Progenitor cell of endocrine pancreas (in vitro differentiated cells): ENCODE measurements around the gene SH2B3. TPM values are rescaled to one million over a fixed set of nuclear protein-coding genes. Genes with fewer than 3 reads are reported as not detected.
"Not testable (repeated sequence)": the region's sequence is repeated elsewhere in the genome, so short reads cannot be mapped to it uniquely, and the experiment has no call there.

Experiments used
- DNase-seq: peaks from one replicate; pipeline ENCODE4 v3.0.0; 2021; ENCODE audit warnings: low spot score; ENCODE audit not compliant: unreplicated experiment
- H3K27ac Mint-ChIP-seq: 2 replicates; pipeline ENCODE4 v1.8.0; 2021; ENCODE audit warnings: mild to moderate bottlenecking, moderate library complexity, mixed read lengths
- H3K27me3 Mint-ChIP-seq: 2 replicates; pipeline ENCODE4 v1.8.0; 2021; ENCODE audit warnings: mixed read lengths
- H3K36me3 Mint-ChIP-seq: 2 replicates; pipeline ENCODE4 v1.8.0; 2022; ENCODE audit warnings: mixed read lengths; ENCODE audit not compliant: insufficient read depth
- H3K4me1 Mint-ChIP-seq: 2 replicates; pipeline ENCODE4 v1.8.0; 2021; ENCODE audit warnings: low read depth, mixed read lengths
- H3K4me3 Mint-ChIP-seq: 2 replicates; pipeline ENCODE4 v1.8.0; 2021; ENCODE audit warnings: low read depth, mild to moderate bottlenecking, moderate library complexity, mixed read lengths
- H3K9me3 Mint-ChIP-seq: 2 replicates; pipeline ENCODE4 v1.8.0; 2021; ENCODE audit warnings: low read depth, mixed read lengths
- total RNA-seq: library from RNA; stranded (reverse); gene quantifications from 2 replicates; pipeline ENCODE4 v1.2.1, GENCODE V29; 2021
- TF ChIP-seq, protein P1 (sequence below): fragments of 200-600 bp; sonication (generic); IDR thresholded peaks from one replicate; pipeline ENCODE4 v1.5.0; 2021; ENCODE audit warnings: antibody characterized with exemption, mild to moderate bottlenecking; ENCODE audit not compliant: unreplicated experiment

Gene SH2B3
- total RNA-seq, 1 donor from 2014 or later = 0.72 TPM

DNA sequence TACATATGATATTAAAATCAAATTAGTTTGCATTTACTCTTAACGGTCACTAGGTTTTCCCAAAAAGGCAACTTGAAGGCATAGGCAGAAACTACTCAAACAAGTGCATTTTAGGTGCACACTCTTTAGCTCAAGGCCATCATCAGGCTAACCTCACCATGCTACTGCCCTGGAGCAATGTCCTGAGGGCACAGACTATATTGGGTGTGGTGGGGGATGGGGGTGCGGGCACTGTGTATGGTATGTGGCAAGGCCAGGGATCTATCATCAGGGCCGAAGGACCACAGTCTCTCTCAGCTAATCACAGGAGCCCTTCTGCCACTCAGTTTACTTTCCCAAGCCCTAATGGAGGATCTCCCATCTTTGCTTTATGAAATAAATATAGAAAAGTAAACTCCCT, 51.9 kb downstream of the SH2B3 start:
- no peak for DNase-seq
- peaks cover 4% of the 10 kb centered on the region for H3K4me1 Mint-ChIP-seq
- H3K9me3 Mint-ChIP-seq = no peaks in the 10 kb centered on the region
- H3K27me3 Mint-ChIP-seq = no peaks in the 10 kb centered on the region
- H3K36me3 Mint-ChIP-seq = peaks cover 15% of the 10 kb centered on the region
- TF ChIP-seq, protein P1, sequence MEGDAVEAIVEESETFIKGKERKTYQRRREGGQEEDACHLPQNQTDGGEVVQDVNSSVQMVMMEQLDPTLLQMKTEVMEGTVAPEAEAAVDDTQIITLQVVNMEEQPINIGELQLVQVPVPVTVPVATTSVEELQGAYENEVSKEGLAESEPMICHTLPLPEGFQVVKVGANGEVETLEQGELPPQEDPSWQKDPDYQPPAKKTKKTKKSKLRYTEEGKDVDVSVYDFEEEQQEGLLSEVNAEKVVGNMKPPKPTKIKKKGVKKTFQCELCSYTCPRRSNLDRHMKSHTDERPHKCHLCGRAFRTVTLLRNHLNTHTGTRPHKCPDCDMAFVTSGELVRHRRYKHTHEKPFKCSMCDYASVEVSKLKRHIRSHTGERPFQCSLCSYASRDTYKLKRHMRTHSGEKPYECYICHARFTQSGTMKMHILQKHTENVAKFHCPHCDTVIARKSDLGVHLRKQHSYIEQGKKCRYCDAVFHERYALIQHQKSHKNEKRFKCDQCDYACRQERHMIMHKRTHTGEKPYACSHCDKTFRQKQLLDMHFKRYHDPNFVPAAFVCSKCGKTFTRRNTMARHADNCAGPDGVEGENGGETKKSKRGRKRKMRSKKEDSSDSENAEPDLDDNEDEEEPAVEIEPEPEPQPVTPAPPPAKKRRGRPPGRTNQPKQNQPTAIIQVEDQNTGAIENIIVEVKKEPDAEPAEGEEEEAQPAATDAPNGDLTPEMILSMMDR = no peak
- H3K4me3 Mint-ChIP-seq = no peak overlapping the region
- H3K27ac Mint-ChIP-seq = no peak overlapping the region

DNA sequence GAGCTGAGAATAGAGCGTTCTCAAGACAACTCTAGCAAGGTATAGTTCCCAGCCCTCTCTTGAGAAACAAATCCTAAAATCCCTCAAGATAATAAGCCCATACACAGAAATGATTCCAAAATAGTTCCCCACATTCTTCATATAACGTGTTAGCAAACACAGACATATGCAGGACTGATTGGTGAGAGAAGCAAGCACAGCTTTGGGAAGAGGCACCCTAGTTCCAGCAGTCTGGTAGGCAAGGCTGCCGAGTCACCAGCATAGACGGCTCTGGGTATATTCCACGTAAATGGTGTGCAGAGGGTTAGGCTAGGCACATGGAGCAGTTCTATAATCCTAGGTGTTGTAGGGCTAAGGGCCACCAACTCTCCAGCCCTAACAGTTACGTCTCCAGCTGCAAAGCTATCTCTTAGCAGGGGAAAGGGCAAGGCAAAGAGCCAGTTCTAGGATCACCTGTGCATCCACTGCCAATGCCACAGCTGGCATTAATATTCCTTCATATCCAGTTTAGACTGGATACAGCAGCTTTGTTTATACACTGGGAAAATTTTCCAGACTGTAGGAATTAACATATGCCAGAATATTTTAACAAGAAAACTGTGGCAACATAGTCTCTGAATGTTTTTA, 52.9 kb downstream of the SH2B3 start:
- TF ChIP-seq, protein P1 = no peak
- H3K4me1 Mint-ChIP-seq = peaks cover 5% of the 10 kb centered on the region
- peaks cover 16% of the 10 kb centered on the region for H3K36me3 Mint-ChIP-seq
- H3K27ac Mint-ChIP-seq = peak overlapping the region; percentile 85
- H3K4me3 Mint-ChIP-seq = no peak overlapping the region
- DNase-seq = no peak
- no peaks in the 10 kb centered on the region for H3K27me3 Mint-ChIP-seq
- no peaks in the 10 kb centered on the region for H3K9me3 Mint-ChIP-seq

DNA sequence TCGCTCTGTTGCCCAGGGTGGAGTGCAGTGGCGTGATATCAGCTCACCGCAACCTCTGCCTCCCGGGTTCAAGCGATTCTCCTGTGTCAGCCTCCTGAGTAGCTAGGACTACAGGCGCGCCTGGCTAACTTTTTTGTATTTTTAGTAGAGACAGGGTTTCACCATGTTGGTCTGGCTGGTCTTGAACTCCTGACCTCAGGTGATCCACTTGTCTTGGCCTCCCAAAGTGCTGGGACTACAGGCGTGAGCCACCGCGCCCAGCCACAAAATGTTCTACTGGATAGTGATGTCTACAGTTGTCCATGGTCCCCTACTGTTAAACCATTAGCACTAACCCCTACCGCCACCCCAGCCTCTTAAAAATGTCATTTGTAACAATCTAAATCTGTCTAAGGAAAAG, 54.4 kb downstream of the SH2B3 start:
- not testable (repeated sequence) for H3K4me3 Mint-ChIP-seq, DNase-seq, H3K27ac Mint-ChIP-seq, H3K9me3 Mint-ChIP-seq, H3K4me1 Mint-ChIP-seq, H3K27me3 Mint-ChIP-seq
- H3K36me3 Mint-ChIP-seq = peaks cover 17% of the 10 kb centered on the region

DNA sequence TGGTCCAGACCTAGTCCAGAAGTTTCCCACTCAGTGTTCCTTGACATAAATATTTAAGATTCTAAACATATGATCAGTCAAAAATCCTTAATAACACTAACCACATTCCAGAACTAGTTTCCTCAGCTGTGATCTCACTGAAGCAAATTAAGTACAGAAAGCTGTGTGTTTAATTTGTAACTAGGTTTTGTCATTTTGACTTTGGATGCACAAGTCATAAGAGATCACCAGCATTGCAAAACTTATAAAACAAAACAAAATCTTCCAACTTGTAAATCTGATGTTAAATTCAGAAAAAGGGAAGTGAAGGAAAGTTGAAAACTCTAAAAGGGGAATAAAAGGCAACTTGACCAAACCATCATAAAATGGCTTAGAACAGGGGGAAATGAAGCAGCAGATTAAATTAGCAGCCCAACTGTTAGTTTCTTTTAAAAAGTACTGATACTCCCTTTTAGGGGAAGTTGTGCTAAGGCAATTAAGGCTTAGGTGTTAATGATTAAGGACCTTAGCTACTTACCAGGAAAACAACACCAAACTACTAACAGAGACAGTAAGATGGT, 56.6 kb downstream of the SH2B3 start:
- H3K27ac Mint-ChIP-seq = no peak overlapping the region

DNA sequence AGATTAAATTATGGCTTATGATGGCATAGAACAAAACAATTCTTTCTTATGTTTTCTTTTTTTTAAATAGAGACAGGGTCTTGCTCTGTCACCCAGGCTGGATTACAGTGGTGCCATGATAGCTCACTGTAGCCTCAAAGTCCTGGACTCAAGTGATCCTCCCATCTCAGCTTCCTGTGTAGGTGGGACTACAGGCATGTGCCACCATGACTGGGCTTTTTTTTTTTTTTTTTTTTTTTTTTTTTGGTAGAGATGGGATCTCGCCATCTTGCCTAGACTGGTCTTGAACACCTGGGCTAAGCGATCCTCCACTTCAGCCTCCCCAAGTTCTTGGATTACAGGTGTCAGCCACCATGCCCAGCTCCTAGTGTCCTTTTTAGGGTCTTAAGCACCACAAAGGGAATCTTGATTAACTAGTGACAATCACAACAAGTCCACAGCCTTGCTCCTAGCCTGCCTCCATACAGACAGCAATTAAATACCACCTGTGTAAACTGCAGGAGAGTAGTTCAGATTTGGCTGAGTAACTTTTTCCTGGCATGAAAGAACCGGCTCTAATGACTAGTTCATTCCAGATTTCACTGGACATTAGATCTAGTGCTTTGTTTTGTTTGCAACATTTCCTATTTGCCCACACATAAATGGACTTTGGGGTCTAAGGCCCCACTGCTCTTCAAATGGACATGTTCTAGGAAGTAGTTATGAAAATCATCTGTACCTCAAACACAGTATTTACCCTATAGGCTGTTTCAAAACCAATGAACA, 61.6 kb downstream of the SH2B3 start:
- H3K4me3 Mint-ChIP-seq = no peak overlapping the region
- no peaks in the 10 kb centered on the region for H3K9me3 Mint-ChIP-seq
- TF ChIP-seq, protein P1 = no peak
- H3K4me1 Mint-ChIP-seq = peaks cover 4% of the 10 kb centered on the region
- H3K36me3 Mint-ChIP-seq = peaks cover 14% of the 10 kb centered on the region
- no peak overlapping the region for H3K27ac Mint-ChIP-seq
- no peak for DNase-seq
- H3K27me3 Mint-ChIP-seq = no peaks in the 10 kb centered on the region

More for the DNA sequence above, 56.6 kb downstream of the SH2B3 start:
- Mint-ChIP-seq H3K36me3 (peaks cover 8% of the 10 kb centered on the region), H3K27me3 (no peaks in the 10 kb centered on the region), H3K4me3 (no peak overlapping the region), H3K9me3 (no peaks in the 10 kb centered on the region), H3K4me1 (peaks cover 5% of the 10 kb centered on the region)
- TF ChIP-seq, protein P1 = no peak
- no peak for DNase-seq
